Smooth muscle cell (in vitro differentiated cells): ENCODE results near the gene SF1. TPM values are rescaled to one million over a fixed set of nuclear protein-coding genes. Genes with fewer than 3 reads are reported as not detected.

Experiments used
- DNase-seq: peaks from one replicate; lab custom pipeline; 2025; ENCODE audit not compliant: unreplicated experiment; lab: John Stamatoyannopoulos, UW
- H2AFZ ChIP-seq: fragments of 200-600 bp; sonication (generic); 2 replicates; pipeline ENCODE4 v1.6.0; 2016; ENCODE audit warnings: antibody characterized with exemption, low read depth, mild to moderate bottlenecking
- H3F3A ChIP-seq: fragments of 200-600 bp; sonication (generic); 2 replicates; pipeline ENCODE4 v1.6.0; 2017; ENCODE audit warnings: antibody characterized with exemption, low read depth
- H3K27ac ChIP-seq: fragments of 200-600 bp; sonication (generic); 2 replicates; pipeline ENCODE4 v1.5.1; 2016; ENCODE audit warnings: low read depth, mild to moderate bottlenecking
- H3K27me3 ChIP-seq: fragments of 200-600 bp; sonication (generic); 2 replicates; pipeline ENCODE4 v1.6.1; 2016; ENCODE audit warnings: low read depth, mild to moderate bottlenecking
- H3K36me3 ChIP-seq: fragments of 200-600 bp; sonication (generic); 2 replicates; pipeline ENCODE4 v1.5.1; 2016; ENCODE audit warnings: low read depth
- H3K4me1 ChIP-seq: fragments of 200-600 bp; sonication (generic); 2 replicates; pipeline ENCODE4 v1.5.1; 2016; ENCODE audit warnings: low read depth
- H3K4me2 ChIP-seq: fragments of 200-600 bp; sonication (generic); 2 replicates; pipeline ENCODE4 v1.6.0; 2016; ENCODE audit warnings: mild to moderate bottlenecking
- H3K4me3 ChIP-seq: fragments of 200-600 bp; sonication (generic); 2 replicates; pipeline ENCODE4 v1.5.1; 2016; ENCODE audit warnings: mild to moderate bottlenecking
- H3K79me2 ChIP-seq: fragments of 200-600 bp; sonication (generic); 2 replicates; pipeline ENCODE4 v1.6.0; 2016; ENCODE audit warnings: low read depth, mild to moderate bottlenecking
- H3K9ac ChIP-seq: fragments of 200-600 bp; sonication (generic); 2 replicates; pipeline ENCODE4 v1.6.0; 2016; ENCODE audit warnings: low read depth
- H3K9me3 ChIP-seq: fragments of 200-600 bp; sonication (generic); replicated peaks from 2 replicates; pipeline ENCODE4 v1.5.1; 2016; ENCODE audit warnings: low read depth
- H4K20me1 ChIP-seq: fragments of 200-600 bp; sonication (generic); 2 replicates; pipeline ENCODE4 v1.6.0; 2016; ENCODE audit warnings: low read depth
- WGBS: methylation state at CpG from one replicate; pipeline ENCODE4 v1.1.7; 2016; ENCODE audit warnings: low lambda C conversion rate; 5-methylcytosine and 5-hydroxymethylcytosine counted together
- polyA plus RNA-seq: library from polyadenylated mRNA; unstranded; fragments of >200 nt; fragmentation: Nextera tagmentation; extraction: Ambion mirVana; gene quantifications from 2 replicates; pipeline ENCODE4 v1.2.1, GENCODE V29; 2016
- total RNA-seq: library from RNA; depleted of rRNA; stranded (reverse); fragments of >200 nt; gene quantifications from 2 replicates; pipeline ENCODE4 v1.2.3, GENCODE V29; 2014
- TF ChIP-seq, protein P1 (sequence below): fragments of 200-600 bp; sonication (generic); IDR thresholded peaks from 2 replicates; pipeline ENCODE4 v1.5.1; 2017; ENCODE audit warnings: borderline replicate concordance, mild to moderate bottlenecking, antibody characterized with exemption; ENCODE audit not compliant: insufficient read depth, poor library complexity, severe bottlenecking

Gene SF1
- total and polyA plus RNA-seq, 2 experiments from 2014 or later, result 84.2 to 115 TPM

DNA sequence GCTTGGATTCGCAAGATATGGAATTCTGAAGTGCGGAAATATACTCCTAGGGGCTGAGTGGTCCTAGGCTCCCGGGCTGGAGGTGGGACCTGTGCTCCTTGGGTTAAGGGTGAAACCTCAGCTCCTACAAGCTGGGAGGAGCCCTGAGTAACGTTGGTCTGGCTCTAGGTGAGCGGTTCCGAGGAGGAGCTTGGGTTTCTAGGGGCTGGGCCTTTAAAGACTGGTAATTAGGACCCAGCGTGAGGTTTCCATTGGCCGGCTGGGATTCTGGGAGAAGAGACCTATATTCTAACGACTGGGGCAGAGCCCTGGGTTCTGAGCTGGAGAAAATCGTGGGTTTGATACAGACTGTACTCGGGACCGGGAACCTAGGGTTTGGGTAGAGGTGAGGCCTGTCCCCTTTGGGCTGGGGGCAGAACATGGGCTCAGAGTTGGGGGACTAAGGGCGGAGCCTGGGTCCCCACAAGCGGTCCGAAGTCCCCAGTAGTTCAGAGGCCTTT lies 25.6 kb upstream of the SF1 start:
- no peak for DNase-seq
- TF ChIP-seq, protein P1, sequence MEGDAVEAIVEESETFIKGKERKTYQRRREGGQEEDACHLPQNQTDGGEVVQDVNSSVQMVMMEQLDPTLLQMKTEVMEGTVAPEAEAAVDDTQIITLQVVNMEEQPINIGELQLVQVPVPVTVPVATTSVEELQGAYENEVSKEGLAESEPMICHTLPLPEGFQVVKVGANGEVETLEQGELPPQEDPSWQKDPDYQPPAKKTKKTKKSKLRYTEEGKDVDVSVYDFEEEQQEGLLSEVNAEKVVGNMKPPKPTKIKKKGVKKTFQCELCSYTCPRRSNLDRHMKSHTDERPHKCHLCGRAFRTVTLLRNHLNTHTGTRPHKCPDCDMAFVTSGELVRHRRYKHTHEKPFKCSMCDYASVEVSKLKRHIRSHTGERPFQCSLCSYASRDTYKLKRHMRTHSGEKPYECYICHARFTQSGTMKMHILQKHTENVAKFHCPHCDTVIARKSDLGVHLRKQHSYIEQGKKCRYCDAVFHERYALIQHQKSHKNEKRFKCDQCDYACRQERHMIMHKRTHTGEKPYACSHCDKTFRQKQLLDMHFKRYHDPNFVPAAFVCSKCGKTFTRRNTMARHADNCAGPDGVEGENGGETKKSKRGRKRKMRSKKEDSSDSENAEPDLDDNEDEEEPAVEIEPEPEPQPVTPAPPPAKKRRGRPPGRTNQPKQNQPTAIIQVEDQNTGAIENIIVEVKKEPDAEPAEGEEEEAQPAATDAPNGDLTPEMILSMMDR, result no peak
- Histone ChIP-seq H3K4me3 (peak overlapping the region; percentile 87), H3K4me2 (peak overlapping the region; percentile 98), H4K20me1 (peaks cover 3% of the 10 kb centered on the region), H3K27ac (peak overlapping the region; percentile 92), H2AFZ (no peak overlapping the region), H3K27me3 (no peaks in the 10 kb centered on the region), H3K4me1 (peaks cover 12% of the 10 kb centered on the region), H3K36me3 (no peaks in the 10 kb centered on the region), H3K9ac (peak overlapping the region; percentile 94), H3K79me2 (no peaks in the 10 kb centered on the region), H3K9me3 (no peaks in the 10 kb centered on the region), H3F3A (peaks cover 7% of the 10 kb centered on the region)
- 42% methylated on average over 15 of the region's 15 CpGs for WGBS

DNA sequence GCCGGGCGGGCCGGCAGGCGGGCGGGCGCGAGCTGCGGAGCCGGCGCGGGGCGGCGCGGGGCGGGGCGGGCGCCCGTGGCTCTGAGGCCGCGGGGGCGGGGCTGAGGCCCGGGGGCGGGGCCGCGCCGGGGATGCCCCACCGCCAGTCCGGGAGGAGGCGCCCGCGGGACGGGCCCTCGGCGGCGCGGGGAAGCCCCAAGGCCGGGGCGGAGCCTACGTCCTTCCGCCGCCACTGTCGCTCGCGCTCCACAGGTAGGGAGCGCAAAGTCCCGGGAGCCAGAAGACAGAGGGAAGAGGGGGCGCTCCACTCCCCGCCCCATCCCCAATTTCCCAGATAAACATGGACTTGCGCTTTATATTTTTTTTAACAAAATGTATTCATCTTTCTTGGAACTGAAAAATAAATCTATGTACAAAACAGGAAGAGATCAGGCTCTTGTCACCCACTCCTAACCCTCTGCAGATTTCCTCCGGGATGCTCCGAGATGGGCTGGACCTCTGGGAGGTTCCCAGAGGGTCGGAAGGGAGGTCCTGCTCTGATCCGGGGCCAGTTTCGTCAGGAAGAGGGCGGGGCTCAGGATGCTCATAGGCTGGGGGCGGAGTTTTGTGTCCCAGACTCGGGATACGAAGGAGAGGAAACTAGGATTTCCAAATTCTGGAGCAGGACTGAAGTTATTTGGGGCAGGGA lies 25.0 kb upstream of the SF1 start, which contains the start of gene MAP4K2:
TSS of gene MAP4K2 (minus strand) at position 57 of the 688 bp plus-strand sequence. CDS start 65 bp downstream, outside the sequence.
- Histone ChIP-seq H3F3A (peaks cover 7% of the 10 kb centered on the region), H3K9ac (peak within 1 kb of the TSS; percentile 94), H3K4me3 (peak within 1 kb of the TSS; percentile 87), H4K20me1 (peaks cover under 1% of the 10 kb centered on the region), H3K79me2 (no peaks in the 10 kb centered on the region), H3K4me2 (peak within 1 kb of the TSS; percentile 98), H2AFZ (peak within 1 kb of the TSS; percentile 80), H3K27ac (peak within 1 kb of the TSS; percentile 92), H3K27me3 (no peaks in the 10 kb centered on the region), H3K36me3 (no peaks in the 10 kb centered on the region), H3K9me3 (no peaks in the 10 kb centered on the region), H3K4me1 (peaks cover 12% of the 10 kb centered on the region)
- WGBS, result under 1% methylated on average over 46 of the region's 58 CpGs
- TF ChIP-seq, protein P1, result peak; percentile 24
- DNase-seq, result peak; percentile 46

DNA sequence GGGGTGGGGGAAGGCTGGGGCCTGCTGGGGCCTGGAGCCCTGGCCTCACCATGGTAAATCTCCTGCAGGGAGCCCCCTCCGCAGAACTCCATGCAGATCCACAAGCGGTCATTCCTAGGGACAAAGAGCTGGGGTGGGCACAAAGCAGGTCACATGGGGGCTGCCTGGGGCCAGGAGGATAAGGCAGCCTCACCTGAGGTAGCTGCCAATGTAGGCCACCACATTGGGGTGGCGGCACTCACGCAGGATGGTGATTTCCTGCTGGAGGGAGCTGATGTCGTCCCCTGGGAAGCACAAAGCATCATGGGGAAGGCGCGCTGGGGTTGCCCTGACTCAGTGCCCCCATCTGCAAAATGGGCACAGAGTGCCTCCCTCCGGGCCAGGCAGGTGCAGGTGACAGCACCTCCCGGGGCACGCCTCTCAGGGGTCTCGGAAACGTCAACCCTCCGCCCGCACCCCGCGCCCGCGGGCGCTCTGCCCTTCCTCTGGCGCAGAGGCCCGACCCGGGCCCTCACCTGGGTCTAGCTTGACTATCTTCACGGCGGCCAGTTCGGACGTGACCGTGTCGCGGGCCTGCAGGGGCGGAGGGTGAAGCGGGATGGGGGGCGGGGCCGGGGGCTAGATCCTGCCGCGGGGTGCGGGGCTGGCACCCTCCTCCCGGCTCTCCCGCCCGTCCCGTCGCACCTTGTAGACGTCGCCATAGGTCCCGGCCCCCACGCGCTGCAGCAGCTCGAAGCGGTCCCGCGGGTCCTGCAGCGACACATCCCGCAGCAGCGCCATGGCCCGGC lies 24.2 kb upstream of the SF1 start:
- Histone ChIP-seq H4K20me1 (no peaks in the 10 kb centered on the region), H3K79me2 (no peaks in the 10 kb centered on the region), H3K27ac (no peak overlapping the region), H3K36me3 (no peaks in the 10 kb centered on the region), H3K4me3 (peak overlapping the region; percentile 87), H3K27me3 (no peaks in the 10 kb centered on the region), H3K4me1 (peaks cover 12% of the 10 kb centered on the region), H2AFZ (peak overlapping the region; percentile 24), H3K4me2 (peak overlapping the region; percentile 85), H3K9ac (no peak overlapping the region), H3F3A (peaks cover 7% of the 10 kb centered on the region), H3K9me3 (no peaks in the 10 kb centered on the region)
- TF ChIP-seq, protein P1, result no peak
- no peak for DNase-seq
- WGBS, result 22% methylated on average over 29 of the region's 54 CpGs
